HEK293 (cell line): ENCODE data around the gene PNMA5.
"Not testable (repeated sequence)": the region's sequence is repeated elsewhere in the genome, so short reads cannot be mapped to it uniquely, and the experiment has no call there.

Experiments
- CTCF ChIA-PET: fragments of 350-600 bp; formaldehyde crosslinking; extraction: SDS; loops from one replicate; lab custom pipeline; 2021; ENCODE audit warnings: antibody characterized with exemption; lab: Yijun Ruan, JAX
- POLR2A ChIA-PET: fragments of 300-600 bp; formaldehyde crosslinking; extraction: SDS; loops from one replicate; lab custom pipeline; 2020; ENCODE audit warnings: antibody characterized with exemption, inconsistent platforms; lab: Yijun Ruan, JAX
- H3K27ac ChIP-seq: fragments of 200-500 bp; sonication (Bioruptor generic); 2 replicates; pipeline ENCODE4 v1.5.1; 2014; ENCODE audit warnings: low read depth, low read length, control low read depth, inconsistent platforms; ENCODE audit errors: extremely low read depth
- H3K36me3 ChIP-seq, 2 experiments: fragments of 200-500 bp in 1 of 2; sonication (Bioruptor generic) in 1 of 2; 1 replicate in 1 of 2; 2 replicates in 1 of 2; pipeline ENCODE4 v1.5.1; 2014 to 2017; ENCODE audit warnings: inconsistent platforms in 2 of 2, low read length in 2 of 2; ENCODE audit not compliant: control insufficient read depth in 2 of 2, insufficient read depth in 1 of 2
- H3K4me1 ChIP-seq: fragments of 200-500 bp; sonication (Bioruptor generic); 2 replicates; pipeline ENCODE4 v1.5.1; 2014; ENCODE audit warnings: mild to moderate bottlenecking, low read length, inconsistent platforms; ENCODE audit not compliant: control insufficient read depth, insufficient read depth
- H3K4me3 ChIP-seq: 2 replicates; pipeline ENCODE4 v1.5.1; 2011; ENCODE audit warnings: low read depth, mild to moderate bottlenecking, control low read depth, low read length, moderate library complexity
- H3K9me3 ChIP-seq: fragments of 200-500 bp; sonication (Bioruptor generic); 2 replicates; pipeline ENCODE4 v1.5.1; 2014; ENCODE audit warnings: low read depth, low read length, inconsistent platforms; ENCODE audit not compliant: control insufficient read depth, insufficient read depth
- GLIS2 ChIP-seq: fragments of 450-650 bp; formaldehyde crosslinking; IDR thresholded peaks from 2 replicates; pipeline ENCODE4 v1.5.1; 2016; ENCODE audit warnings: missing biosample characterization, missing genetic modification characterization
- IKZF3 ChIP-seq: fragments of 450-650 bp; IDR thresholded peaks from 2 replicates; pipeline ENCODE4 v1.5.0; 2018; ENCODE audit warnings: missing biosample characterization, mild to moderate bottlenecking, missing genetic modification characterization, moderate library complexity
- KLF1 ChIP-seq: fragments of 450-650 bp; formaldehyde crosslinking; IDR thresholded peaks from 2 replicates; pipeline ENCODE4 v1.5.1; 2016; ENCODE audit warnings: missing biosample characterization, missing genetic modification characterization
- KLF7 ChIP-seq: fragments of 450-650 bp; formaldehyde crosslinking; IDR thresholded peaks from 2 replicates; pipeline ENCODE4 v1.5.1; 2016; ENCODE audit warnings: missing biosample characterization, missing genetic modification characterization, borderline replicate concordance
- TCF7L2 ChIP-seq: IDR thresholded peaks from 2 replicates; pipeline ENCODE4 v1.6.1; 2011; ENCODE audit warnings: low read depth, mild to moderate bottlenecking, inconsistent platforms, low read length, moderate library complexity, borderline replicate concordance
- ZIC2 ChIP-seq: fragments of 450-650 bp; formaldehyde crosslinking; IDR thresholded peaks from 2 replicates; pipeline ENCODE4 v1.5.1; 2016; ENCODE audit warnings: missing biosample characterization, missing genetic modification characterization
- ZNF214 ChIP-seq: fragments of 450-650 bp; formaldehyde crosslinking; IDR thresholded peaks from 2 replicates; pipeline ENCODE4 v1.5.1; 2017; ENCODE audit warnings: missing biosample characterization, mild to moderate bottlenecking, missing genetic modification characterization, borderline replicate concordance
- ZNF335 ChIP-seq: fragments of 450-650 bp; formaldehyde crosslinking; conservative IDR thresholded peaks from 2 replicates; pipeline ENCODE4 v1.5.1; 2016; ENCODE audit warnings: missing biosample characterization, missing genetic modification characterization
- ZNF394 ChIP-seq: fragments of 450-650 bp; formaldehyde crosslinking; IDR thresholded peaks from 2 replicates; pipeline ENCODE4 v1.5.1; 2016; ENCODE audit warnings: missing biosample characterization, missing genetic modification characterization, mild to moderate bottlenecking, moderate library complexity, borderline replicate concordance
- ZNF585B ChIP-seq: fragments of 450-650 bp; formaldehyde crosslinking; IDR thresholded peaks from 2 replicates; pipeline ENCODE4 v1.5.1; 2016; ENCODE audit warnings: missing biosample characterization, missing genetic modification characterization
- ZNF677 ChIP-seq: fragments of 450-650 bp; IDR thresholded peaks from 2 replicates; pipeline ENCODE4 v1.5.0; 2018; ENCODE audit warnings: missing biosample characterization, mild to moderate bottlenecking, missing genetic modification characterization, moderate library complexity
- ZNF747 ChIP-seq: fragments of 450-650 bp; formaldehyde crosslinking; IDR thresholded peaks from 2 replicates; pipeline ENCODE4 v1.5.1; 2016; ENCODE audit warnings: missing biosample characterization, missing genetic modification characterization
- TF ChIP-seq, protein P1 (sequence below): fragments of 450-650 bp; formaldehyde crosslinking; IDR thresholded peaks from 2 replicates; pipeline ENCODE4 v1.5.1; 2016; ENCODE audit warnings: missing biosample characterization, missing genetic modification characterization
- TF ChIP-seq, protein P2 (sequence below): fragments of 450-650 bp; formaldehyde crosslinking; IDR thresholded peaks from 2 replicates; pipeline ENCODE4 v1.5.1; 2016; ENCODE audit warnings: missing biosample characterization, missing genetic modification characterization
- TF ChIP-seq, protein P3 (sequence below): fragments of 450-650 bp; formaldehyde crosslinking; IDR thresholded peaks from 2 replicates; pipeline ENCODE4 v1.5.1; 2016; ENCODE audit warnings: missing biosample characterization, missing genetic modification characterization
- TF ChIP-seq, protein P4 (sequence below): fragments of 450-650 bp; formaldehyde crosslinking; IDR thresholded peaks from 2 replicates; pipeline ENCODE4 v1.5.1; 2016; ENCODE audit warnings: missing biosample characterization, missing genetic modification characterization

Gene PNMA5

DNA sequence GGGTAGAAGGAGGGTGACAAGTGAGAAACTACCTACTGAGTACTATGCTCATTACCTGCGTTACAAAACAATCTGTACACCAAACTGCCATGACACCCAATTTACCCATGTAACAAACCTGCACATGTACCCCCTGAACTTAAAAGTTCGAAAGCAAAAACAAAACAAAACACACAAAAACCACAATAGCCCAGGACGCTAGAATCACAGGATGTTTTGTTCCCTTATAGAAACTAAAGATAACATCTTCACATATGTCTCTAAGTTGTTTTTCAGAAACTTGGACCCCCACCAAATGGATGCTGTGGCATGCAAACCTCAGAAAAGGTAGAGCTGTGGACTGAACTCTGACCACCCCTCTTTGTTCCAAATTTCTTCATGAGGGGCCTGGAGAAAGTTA lies 25.2 kb upstream of the PNMA5 start:
- ChIA-PET CTCF (no interaction called here), POLR2A (no interaction called here)
- TF ChIP-seq, protein P1, sequence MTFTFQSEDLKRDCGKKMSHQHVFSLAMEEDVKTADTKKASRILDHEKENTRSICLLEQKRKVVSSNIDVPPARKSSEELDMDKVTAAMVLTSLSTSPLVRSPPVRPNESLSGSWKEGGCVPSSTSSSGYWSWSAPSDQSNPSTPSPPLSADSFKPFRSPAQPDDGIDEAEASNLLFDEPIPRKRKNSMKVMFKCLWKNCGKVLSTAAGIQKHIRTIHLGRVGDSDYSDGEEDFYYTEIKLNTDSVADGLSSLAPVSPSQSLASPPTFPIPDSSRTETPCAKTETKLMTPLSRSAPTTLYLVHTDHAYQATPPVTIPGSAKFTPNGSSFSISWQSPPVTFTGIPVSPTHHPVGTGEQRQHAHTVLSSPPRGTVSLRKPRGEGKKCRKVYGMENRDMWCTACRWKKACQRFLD (tag by site-specific recombination), result no peak
- TF ChIP-seq, protein P2, sequence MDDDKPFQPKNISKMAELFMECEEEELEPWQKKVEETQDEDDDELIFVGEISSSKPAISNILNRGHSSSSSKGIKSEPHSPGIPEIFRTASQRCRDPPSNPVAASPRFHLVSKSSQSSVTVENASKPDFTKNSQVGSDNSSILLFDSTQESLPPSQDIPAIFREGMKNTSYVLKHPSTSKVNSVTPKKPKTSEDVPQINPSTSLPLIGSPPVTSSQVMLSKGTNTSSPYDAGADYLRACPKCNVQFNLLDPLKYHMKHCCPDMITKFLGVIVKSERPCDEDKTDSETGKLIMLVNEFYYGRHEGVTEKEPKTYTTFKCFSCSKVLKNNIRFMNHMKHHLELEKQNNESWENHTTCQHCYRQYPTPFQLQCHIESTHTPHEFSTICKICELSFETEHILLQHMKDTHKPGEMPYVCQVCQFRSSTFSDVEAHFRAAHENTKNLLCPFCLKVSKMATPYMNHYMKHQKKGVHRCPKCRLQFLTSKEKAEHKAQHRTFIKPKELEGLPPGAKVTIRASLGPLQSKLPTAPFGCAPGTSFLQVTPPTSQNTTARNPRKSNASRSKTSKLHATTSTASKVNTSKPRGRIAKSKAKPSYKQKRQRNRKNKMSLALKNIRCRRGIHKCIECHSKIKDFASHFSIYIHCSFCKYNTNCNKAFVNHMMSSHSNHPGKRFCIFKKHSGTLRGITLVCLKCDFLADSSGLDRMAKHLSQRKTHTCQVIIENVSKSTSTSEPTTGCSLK, result no peak
- TF ChIP-seq, protein P3, sequence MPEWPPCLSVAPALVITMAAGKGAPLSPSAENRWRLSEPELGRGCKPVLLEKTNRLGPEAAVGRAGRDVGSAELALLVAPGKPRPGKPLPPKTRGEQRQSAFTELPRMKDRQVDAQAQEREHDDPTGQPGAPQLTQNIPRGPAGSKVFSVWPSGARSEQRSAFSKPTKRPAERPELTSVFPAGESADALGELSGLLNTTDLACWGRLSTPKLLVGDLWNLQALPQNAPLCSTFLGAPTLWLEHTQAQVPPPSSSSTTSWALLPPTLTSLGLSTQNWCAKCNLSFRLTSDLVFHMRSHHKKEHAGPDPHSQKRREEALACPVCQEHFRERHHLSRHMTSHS (tag by site-specific recombination), result no peak
- no peak for TF ChIP-seq ZNF677
- Histone ChIP-seq H3K27ac (no peak overlapping the region), H3K9me3 (no peaks in the 10 kb centered on the region; the same call in 1 of the 2 replicates), H3K4me1 (no peaks in the 10 kb centered on the region), H3K36me3 (no peaks in the 10 kb centered on the region), H3K4me3 (no peak overlapping the region)

DNA sequence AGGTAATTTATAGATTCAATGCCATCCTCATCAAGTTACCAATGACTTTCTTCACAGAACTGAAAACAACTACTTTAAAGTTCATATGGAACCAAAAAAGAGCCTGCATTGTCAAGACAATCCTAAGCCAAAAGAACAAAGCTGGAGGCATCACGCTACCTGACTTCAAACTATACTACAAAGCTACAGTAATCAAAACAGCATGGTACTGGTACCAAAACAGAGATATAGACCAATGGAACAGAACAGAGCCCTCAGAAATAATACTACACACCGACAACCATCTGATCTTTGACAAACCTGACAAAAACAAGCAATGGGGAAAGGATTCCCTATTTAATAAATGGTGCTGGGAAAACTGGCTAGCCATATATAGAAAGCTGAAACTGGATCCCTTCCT lies 23.3 kb upstream of the PNMA5 start:
- H3K9me3 ChIP-seq, H3K4me3 ChIP-seq, H3K36me3 ChIP-seq, POLR2A ChIA-PET, H3K4me1 ChIP-seq: not testable (repeated sequence)
- TF ChIP-seq, protein P4, sequence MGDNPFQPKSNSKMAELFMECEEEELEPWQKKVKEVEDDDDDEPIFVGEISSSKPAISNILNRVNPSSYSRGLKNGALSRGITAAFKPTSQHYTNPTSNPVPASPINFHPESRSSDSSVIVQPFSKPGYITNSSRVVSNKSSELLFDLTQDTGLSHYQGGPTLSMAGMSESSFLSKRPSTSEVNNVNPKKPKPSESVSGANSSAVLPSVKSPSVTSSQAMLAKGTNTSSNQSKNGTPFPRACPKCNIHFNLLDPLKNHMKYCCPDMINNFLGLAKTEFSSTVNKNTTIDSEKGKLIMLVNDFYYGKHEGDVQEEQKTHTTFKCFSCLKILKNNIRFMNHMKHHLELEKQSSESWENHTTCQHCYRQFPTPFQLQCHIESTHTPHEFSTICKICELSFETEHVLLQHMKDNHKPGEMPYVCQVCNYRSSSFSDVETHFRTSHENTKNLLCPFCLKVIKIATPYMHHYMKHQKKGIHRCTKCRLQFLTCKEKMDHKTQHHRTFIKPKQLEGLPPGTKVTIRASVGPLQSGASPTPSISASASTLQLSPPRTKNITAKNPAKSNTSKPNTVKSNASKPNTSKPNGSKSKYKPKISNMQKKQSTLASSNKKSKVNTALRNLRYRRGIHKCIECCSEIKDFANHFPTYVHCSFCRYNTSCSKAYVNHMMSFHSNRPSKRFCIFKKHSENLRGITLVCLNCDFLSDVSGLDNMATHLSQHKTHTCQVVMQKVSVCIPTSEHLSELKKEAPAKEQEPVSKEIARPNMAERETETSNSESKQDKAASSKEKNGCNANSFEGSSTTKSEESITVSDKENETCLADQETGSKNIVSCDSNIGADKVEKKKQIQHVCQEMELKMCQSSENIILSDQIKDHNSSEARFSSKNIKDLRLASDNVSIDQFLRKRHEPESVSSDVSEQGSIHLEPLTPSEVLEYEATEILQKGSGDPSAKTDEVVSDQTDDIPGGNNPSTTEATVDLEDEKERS (tag by site-specific recombination), result peak; percentile 91
- TF ChIP-seq ZNF214, result 0 out of 2 replicates have a peak, but pooled peaks have one; percentile 11
- TF ChIP-seq, all 188 proteins: peak for 2; not testable (repeated sequence) for 186
- H3K27ac ChIP-seq, CTCF ChIA-PET: not testable (repeated sequence)

DNA sequence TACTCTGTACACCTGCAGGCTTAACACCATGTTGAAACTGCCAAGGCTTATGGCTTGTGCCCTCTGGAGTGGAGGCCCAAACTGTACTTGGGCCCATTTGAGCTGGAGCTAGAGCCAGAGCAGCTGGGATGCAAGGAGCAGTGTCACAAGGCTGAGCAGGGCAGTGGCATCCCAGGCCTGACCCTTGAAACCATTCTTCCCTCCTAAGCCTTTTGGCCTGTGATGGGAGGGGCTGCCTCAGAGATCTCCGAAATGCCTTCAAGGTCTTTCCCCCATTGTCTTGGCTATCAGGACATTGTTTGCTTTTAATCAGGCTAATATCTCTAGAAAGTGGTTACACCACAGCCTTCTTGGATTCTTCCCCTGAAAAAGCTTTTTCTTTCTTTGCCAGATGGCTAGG lies 10.9 kb upstream of the PNMA5 start:
- Histone ChIP-seq H3K4me1 (no peaks in the 10 kb centered on the region), H3K36me3 (no peaks in the 10 kb centered on the region), H3K27ac (no peak overlapping the region), H3K9me3 (no peaks in the 10 kb centered on the region; the same call in 1 of the 2 replicates), H3K4me3 (no peak overlapping the region)
- POLR2A ChIA-PET, result no interaction called here
- CTCF ChIA-PET, result no interaction called here
- peak; percentile 70 for TF ChIP-seq ZNF585B
- TF ChIP-seq ZNF747 (tag by site-specific recombination), result no peak
- TF ChIP-seq, all 188 proteins: peak for 1

DNA sequence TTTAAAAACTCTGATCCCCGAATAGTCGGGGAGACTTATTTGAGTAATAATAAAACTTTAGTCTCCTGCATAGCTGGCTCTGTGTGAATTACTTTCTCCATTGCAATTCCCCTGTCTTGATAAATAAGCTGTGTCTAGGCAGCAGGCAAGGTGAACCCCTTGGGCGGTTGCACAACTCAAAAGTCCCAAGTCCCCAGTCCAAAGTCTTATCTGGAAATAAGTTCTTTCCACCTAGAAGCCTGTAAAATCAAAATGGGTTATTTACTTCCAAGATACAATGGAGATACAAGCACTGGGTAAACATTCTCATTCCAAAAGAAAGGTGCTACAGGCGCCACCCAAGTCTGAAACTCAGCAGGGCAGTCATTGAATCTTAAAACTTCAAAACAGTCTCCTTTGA lies 10.1 kb upstream of the PNMA5 start:
- no peaks in the 10 kb centered on the region for H3K4me1 ChIP-seq
- H3K27ac ChIP-seq, result no peak overlapping the region
- ChIA-PET CTCF (no interaction called here), POLR2A (no interaction called here)
- no peaks in the 10 kb centered on the region for H3K36me3 ChIP-seq
- H3K9me3 ChIP-seq, result no peaks in the 10 kb centered on the region; the same call in 1 of the 2 replicates
- no peak overlapping the region for H3K4me3 ChIP-seq
- TF ChIP-seq GLIS2 (no peak), TCF7L2 (no peak), ZIC2 (tag by site-specific recombination) (no peak), ZNF394 (tag by site-specific recombination) (no peak), KLF7 (tag by site-specific recombination) (no peak), ZNF335 (tag by site-specific recombination) (no peak), KLF1 (tag by site-specific recombination) (no peak), IKZF3 (tag by site-specific recombination) (no peak)
- TF ChIP-seq, protein P3 (tag by site-specific recombination), result no peak
- TF ChIP-seq, protein P2, result no peak
